ENCODE measurements around the gene DUSP21.

DNA sequence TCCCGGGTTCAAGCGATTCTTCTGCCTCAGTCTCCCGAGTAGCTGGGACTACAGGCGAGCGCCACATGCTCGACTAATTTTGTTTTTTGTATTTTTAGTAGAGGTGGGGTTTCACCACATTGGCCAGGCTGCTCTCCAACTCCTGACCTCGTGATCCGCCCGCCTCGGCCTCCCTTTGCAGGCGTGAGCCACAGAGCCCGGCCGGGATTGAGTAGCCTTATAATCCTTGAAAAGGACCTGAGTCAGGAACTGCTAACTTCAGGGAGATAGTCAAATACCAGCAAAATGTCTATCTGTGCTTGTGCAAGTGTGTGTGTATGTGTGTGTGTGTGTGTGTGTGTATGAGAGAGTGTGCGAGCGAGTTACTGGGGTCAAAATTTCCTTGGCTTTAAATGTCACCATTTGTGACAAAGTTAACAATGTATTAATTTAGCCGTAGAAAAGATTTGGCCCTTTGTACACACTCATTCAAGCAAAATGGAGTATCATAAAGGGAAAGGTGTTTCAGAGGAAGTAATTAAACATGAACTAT, 27.4 kb downstream of the DUSP21 start:
- TF ChIP-seq, protein P1, sequence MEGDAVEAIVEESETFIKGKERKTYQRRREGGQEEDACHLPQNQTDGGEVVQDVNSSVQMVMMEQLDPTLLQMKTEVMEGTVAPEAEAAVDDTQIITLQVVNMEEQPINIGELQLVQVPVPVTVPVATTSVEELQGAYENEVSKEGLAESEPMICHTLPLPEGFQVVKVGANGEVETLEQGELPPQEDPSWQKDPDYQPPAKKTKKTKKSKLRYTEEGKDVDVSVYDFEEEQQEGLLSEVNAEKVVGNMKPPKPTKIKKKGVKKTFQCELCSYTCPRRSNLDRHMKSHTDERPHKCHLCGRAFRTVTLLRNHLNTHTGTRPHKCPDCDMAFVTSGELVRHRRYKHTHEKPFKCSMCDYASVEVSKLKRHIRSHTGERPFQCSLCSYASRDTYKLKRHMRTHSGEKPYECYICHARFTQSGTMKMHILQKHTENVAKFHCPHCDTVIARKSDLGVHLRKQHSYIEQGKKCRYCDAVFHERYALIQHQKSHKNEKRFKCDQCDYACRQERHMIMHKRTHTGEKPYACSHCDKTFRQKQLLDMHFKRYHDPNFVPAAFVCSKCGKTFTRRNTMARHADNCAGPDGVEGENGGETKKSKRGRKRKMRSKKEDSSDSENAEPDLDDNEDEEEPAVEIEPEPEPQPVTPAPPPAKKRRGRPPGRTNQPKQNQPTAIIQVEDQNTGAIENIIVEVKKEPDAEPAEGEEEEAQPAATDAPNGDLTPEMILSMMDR (IDR thresholded peaks at IDR 0.05 in 2 of 3, conservative IDR thresholded peaks at IDR 0.05 in 1 of 3; ENCODE audit: borderline replicate concordance in 1 of 3, insufficient read depth in 1 of 3, low read depth in 2 of 3, low read length in 2 of 3), result no peak
- TF ChIP-seq ZNF274 (IDR thresholded peaks at IDR 0.05; ENCODE audit: low read depth, low read length) (no peak), POLR2A (IDR thresholded peaks at IDR 0.05; ENCODE audit: borderline replicate concordance, extremely low read depth, insufficient read depth, insufficient read length) (no peak), EZH2 (IDR thresholded peaks at IDR 0.05) (no peak), RAD21 (IDR thresholded peaks at IDR 0.05; ENCODE audit: low read depth) (no peak), YY1 (IDR thresholded peaks at IDR 0.05; ENCODE audit: extremely low read depth, insufficient replicate concordance, low read depth, low read length) (no peak), POLR2AphosphoS5 (IDR thresholded peaks at IDR 0.05; ENCODE audit: low read depth, low read length) (no peak), ELF1 (IDR thresholded peaks at IDR 0.05; ENCODE audit: borderline replicate concordance, low read depth) (no peak)
- TF ChIP-seq, protein P2, sequence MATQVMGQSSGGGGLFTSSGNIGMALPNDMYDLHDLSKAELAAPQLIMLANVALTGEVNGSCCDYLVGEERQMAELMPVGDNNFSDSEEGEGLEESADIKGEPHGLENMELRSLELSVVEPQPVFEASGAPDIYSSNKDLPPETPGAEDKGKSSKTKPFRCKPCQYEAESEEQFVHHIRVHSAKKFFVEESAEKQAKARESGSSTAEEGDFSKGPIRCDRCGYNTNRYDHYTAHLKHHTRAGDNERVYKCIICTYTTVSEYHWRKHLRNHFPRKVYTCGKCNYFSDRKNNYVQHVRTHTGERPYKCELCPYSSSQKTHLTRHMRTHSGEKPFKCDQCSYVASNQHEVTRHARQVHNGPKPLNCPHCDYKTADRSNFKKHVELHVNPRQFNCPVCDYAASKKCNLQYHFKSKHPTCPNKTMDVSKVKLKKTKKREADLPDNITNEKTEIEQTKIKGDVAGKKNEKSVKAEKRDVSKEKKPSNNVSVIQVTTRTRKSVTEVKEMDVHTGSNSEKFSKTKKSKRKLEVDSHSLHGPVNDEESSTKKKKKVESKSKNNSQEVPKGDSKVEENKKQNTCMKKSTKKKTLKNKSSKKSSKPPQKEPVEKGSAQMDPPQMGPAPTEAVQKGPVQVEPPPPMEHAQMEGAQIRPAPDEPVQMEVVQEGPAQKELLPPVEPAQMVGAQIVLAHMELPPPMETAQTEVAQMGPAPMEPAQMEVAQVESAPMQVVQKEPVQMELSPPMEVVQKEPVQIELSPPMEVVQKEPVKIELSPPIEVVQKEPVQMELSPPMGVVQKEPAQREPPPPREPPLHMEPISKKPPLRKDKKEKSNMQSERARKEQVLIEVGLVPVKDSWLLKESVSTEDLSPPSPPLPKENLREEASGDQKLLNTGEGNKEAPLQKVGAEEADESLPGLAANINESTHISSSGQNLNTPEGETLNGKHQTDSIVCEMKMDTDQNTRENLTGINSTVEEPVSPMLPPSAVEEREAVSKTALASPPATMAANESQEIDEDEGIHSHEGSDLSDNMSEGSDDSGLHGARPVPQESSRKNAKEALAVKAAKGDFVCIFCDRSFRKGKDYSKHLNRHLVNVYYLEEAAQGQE (IDR thresholded peaks at IDR 0.05; ENCODE audit: low read depth), result no peak

All from HCT116 (cell line).